ENCODE results near the gene STAT5A.

The STAT5A gene

DNA sequence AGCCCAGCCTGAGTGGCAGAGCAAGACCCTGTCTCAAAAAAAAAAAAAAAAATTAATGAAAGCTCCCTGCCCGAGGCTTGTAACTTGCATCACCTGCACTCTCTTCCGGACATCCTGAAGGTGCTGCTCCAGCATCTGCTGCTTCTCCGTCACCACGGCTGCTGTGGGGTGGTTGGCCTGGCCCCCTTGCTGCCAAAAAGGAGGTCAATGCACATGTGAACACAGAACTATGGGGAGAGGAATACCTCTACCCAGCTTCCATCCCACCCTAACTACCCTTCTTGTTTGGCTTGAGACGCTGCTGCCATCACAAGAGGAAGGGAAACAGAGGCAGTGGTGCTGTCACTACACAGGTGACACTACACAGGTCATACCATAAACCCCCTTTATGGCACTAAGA lies 50.9 kb downstream of the STAT5A start:
- CTCF ChIA-PET = no interaction called here

DNA sequence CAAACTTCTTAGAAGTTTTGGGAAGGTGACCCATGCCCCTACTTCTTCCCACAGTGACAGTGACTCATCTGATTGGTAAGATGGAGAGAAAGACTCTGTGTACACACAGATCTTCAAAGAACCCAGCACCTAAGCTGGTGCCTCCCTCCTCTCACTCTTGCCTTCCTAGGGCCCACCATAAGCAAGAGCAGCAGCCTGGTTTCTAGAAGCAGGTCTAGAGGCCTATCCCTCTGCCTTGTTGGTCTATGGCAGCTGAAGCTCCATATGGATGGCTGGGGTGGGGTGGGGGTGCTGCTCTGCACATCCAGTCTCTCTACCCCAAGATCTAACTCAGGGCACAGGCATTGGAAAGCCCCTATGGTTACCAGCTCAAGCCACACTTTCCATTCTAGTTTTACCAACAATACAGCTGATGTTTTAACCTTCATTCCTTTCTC lies 52.4 kb downstream of the STAT5A start:
- TF ChIP-seq, protein P1, sequence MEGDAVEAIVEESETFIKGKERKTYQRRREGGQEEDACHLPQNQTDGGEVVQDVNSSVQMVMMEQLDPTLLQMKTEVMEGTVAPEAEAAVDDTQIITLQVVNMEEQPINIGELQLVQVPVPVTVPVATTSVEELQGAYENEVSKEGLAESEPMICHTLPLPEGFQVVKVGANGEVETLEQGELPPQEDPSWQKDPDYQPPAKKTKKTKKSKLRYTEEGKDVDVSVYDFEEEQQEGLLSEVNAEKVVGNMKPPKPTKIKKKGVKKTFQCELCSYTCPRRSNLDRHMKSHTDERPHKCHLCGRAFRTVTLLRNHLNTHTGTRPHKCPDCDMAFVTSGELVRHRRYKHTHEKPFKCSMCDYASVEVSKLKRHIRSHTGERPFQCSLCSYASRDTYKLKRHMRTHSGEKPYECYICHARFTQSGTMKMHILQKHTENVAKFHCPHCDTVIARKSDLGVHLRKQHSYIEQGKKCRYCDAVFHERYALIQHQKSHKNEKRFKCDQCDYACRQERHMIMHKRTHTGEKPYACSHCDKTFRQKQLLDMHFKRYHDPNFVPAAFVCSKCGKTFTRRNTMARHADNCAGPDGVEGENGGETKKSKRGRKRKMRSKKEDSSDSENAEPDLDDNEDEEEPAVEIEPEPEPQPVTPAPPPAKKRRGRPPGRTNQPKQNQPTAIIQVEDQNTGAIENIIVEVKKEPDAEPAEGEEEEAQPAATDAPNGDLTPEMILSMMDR (conservative IDR thresholded peaks at IDR 0.05; ENCODE audit: low read depth) = no peak
- ChIA-PET CTCF (interaction anchor here (0.6 kb wide), 2 partner anchors 16 to 278 kb away, joined by 3 to 4 read pairs; no protein-coding TSS in a partner anchor), POLR2A (ENCODE audit: low non-redundant PET) (no interaction called here)

More for the DNA sequence above, 50.9 kb downstream of the STAT5A start:
- H3K27ac ChIP-seq = no peak overlapping the region
- POLR2A ChIA-PET (ENCODE audit: low non-redundant PET) = no interaction called here
- no peak for DNase-seq (ENCODE audit: low spot score)
- TF ChIP-seq, protein P1 (conservative IDR thresholded peaks at IDR 0.05; ENCODE audit: low read depth) = no peak

DNA sequence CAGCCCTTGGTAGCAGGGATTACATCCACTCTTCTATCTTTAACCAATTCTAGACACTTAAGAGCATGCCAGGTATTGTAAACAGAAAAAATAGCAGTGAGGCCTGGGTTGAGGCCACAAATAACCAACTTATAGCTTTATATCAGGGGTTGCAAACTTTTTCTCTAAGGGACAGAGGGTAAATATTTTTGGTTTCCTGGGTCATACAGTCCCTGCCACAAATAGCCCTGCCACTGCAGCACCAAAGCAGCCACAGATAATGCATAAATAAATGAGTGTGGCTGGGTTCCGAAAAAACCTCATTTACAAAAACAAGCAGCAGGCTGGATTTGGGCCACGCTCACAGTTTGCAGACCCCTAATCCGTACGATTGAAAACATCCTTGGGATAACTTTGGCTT lies 53.3 kb downstream of the STAT5A start:
- TF ChIP-seq, protein P1 (conservative IDR thresholded peaks at IDR 0.05; ENCODE audit: low read depth) = no peak
- CTCF ChIA-PET = no interaction called here
- H3K27ac ChIP-seq = no peak overlapping the region
- no peak for DNase-seq (ENCODE audit: low spot score)
- POLR2A ChIA-PET (ENCODE audit: low non-redundant PET) = no interaction called here

More for the DNA sequence above, 52.4 kb downstream of the STAT5A start:
- no peak for DNase-seq (ENCODE audit: low spot score)
- no peak overlapping the region for H3K27ac ChIP-seq

DNA sequence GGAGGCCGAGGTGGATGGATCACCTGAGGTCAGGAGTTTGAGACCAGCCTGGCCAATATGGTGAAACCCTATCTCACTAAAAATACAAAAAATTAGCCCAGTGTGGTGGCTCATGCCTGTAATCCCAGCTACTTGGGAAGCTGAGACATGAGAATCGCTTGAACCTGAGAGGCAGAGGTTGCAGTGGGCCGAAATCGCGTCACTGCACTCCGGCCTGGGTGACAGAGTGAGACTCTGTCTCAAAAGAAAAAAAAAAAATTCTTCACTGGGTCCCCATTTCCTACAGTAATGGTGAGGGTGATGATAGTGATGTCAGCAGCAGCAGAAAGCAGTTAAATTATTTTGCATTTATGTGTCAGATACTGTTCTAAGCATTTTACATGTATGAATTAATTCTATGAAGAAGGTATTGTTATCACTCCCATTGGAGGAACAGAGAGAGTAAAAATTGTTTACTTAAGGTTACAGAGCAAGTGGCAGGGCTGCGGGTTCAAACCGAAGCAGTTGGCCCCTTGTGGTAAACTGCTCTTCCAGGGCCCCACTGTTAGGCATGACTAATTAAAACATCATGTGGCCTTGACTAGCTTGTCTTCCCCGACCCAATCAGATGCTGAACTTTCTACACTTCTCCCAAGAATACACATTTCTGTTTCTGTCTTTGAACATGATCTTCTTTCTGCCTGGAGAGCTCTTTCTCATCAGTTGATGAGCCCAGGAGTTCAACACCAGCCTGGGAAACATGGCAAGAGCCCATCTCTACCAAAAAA lies 54.1 kb downstream of the STAT5A start:
- CTCF ChIA-PET = interaction anchor here (0.7 kb wide), 1 partner anchor 75 kb away, joined by 4 read pairs; no protein-coding TSS in a partner anchor
- no peak for DNase-seq (ENCODE audit: low spot score)
- TF ChIP-seq, protein P1 (conservative IDR thresholded peaks at IDR 0.05; ENCODE audit: low read depth) = no peak
- POLR2A ChIA-PET (ENCODE audit: low non-redundant PET) = interaction anchor here (0.7 kb wide), 1 partner anchor 79 kb away, joined by 5 read pairs; no protein-coding TSS in a partner anchor
- H3K27ac ChIP-seq = no peak overlapping the region

DNA sequence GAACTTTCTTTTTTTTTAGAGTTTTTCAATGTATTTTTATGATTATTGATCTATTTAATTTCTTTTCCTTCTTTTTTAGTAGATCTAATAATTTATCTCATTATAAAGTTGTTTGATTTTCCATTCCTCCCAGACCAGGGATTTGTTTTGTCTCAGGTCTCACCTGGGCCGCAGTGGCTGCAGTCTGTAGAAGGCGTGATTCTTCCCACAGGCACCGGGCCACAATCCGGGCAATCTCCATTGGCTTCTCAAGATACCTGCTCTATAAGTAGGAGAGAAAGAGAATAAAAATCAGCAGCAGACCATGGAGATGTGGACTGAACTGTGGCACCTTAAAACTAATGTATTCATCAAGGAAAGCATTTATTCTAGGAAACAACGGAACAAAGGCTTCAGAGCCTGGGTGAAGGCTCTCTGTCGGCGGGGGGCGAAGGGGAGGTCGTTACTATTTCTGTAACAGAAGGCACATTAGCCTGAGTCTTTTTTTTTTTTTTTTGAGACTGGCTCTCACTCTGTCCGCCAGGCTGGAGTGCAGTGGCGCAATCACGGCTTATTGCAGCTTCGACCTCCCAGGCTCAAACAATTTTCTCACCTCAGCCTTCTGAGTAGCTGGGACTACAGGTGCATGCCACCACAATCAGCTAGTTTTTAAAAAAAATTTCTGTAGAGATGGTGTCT lies 57.2 kb downstream of the STAT5A start:
- ChIA-PET CTCF (interaction anchor here (0.6 kb wide), 1 partner anchor 145 kb away, joined by 3 read pairs; no protein-coding TSS in a partner anchor), POLR2A (ENCODE audit: low non-redundant PET) (no interaction called here)
- DNase-seq (ENCODE audit: low spot score) = no peak
- TF ChIP-seq, protein P1 (conservative IDR thresholded peaks at IDR 0.05; ENCODE audit: low read depth) = no peak
- no peak overlapping the region for H3K27ac ChIP-seq

DNA sequence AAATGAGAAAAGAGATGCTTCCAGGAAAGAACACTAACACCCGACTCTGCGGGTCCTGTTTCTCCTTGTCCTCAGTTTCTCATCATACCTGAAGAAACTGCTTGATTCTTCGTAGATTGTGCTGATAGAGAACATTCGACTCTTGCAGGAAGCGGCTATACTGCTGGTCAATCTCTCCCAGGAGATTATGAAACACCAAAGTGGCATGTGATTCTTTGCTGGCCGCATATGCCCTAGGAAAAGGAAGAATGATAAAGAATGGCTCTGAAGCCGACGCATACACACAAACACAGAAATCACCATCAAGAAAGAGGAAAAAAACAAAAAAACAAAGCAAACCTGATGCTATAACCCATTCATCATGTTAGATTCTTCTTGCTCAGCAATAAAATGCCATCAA lies 58.2 kb downstream of the STAT5A start:
- no peak for DNase-seq (ENCODE audit: low spot score)
- POLR2A ChIA-PET (ENCODE audit: low non-redundant PET) = no interaction called here
- TF ChIP-seq, protein P1 (conservative IDR thresholded peaks at IDR 0.05; ENCODE audit: low read depth) = no peak
- peak overlapping the region; percentile 41 for H3K27ac ChIP-seq
- CTCF ChIA-PET = no interaction called here

Measured in RWPE1 (cell line).